ENCODE results near the gene CFL1.

DNA sequence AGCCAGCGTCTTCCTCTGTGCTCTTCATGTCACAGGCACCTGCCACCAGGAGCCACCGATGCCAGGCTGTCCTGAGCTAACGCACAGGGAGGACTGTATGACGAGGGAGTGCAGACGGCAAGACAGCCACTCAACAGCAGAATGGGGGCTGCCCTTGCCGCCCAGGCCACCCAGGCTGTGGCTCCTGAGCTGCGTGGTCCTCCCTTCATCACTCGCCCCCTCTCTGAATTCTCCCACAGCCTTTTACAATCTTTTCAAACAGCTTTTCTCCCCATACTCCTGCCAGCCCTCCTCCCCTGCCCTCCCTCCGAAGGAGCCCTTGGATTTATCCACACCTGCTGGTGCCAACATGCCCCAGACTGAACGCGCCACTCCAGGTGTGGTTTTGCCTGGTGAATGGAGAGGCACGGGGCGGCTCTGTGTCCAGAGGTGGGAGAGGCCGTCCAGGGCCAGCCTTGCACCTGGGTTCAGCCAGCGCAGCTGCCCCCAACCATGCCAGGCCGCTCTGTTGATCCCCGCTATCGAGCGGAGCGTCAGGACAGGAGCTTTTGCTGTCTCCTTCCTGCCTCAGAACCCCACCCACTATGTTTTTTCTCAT, 49.1 kb downstream of the CFL1 start:
- no peak for TF ChIP-seq SRF (IDR thresholded peaks at IDR 0.05; ENCODE audit: low read depth, low read length)
- TF ChIP-seq CTCF (IDR thresholded peaks at IDR 0.05; ENCODE audit: control extremely low read depth in 1 of 3, insufficient read depth in 1 of 3, low read depth in 1 of 3, low read length in 3 of 3) = no peak
- no peak for TF ChIP-seq RFX5 (IDR thresholded peaks at IDR 0.05; ENCODE audit: borderline replicate concordance, low read depth, low read length)
- no peak for TF ChIP-seq ZNF274 (IDR thresholded peaks at IDR 0.05; ENCODE audit: borderline replicate concordance, extremely low read depth, low read length)
- TF ChIP-seq EZH2 (IDR thresholded peaks at IDR 0.05; ENCODE audit: low read depth, low read length, severe bottlenecking) = no peak

Data from H1 (cell line).